Omental fat pad (tissue), 4 donors: ENCODE results near the gene TNRC6B. TPM values are rescaled to one million over a fixed set of nuclear protein-coding genes. Genes with fewer than 3 reads are reported as not detected.

Experiments
- ATAC-seq: fragments of 150-250 bp; one replicate; pipeline ENCODE4 v1.9.1; 2016; ENCODE audit warnings: mild to moderate bottlenecking, moderate library complexity; ENCODE audit not compliant: low FRiP score
- DNase-seq: peaks from one replicate; pipeline ENCODE4 v3.0.0-alpha.2; 2019; ENCODE audit warnings: low spot score
- CTCF ChIP-seq, 3 donors: fragments of 450-650 bp; IDR thresholded peaks; one replicate each; pipeline ENCODE4 v1.5.1; 2016 to 2017; ENCODE audit warnings: antibody characterized with exemption in 3 of 3, mild to moderate bottlenecking in 3 of 3, moderate library complexity in 2 of 3
- total RNA-seq, 4 donors: library from RNA; depleted of rRNA; stranded (reverse); fragments of >200 nt; gene quantifications; one replicate each; pipeline ENCODE4 v1.1.0, GENCODE V29; 2016

The TNRC6B gene
- total RNA-seq, 4 donors from 2014 or later, result 17.2 to 57.8 (median 31.9) TPM

- ATAC-seq (no peak), DNase-seq (no peak)
- no peak for TF ChIP-seq CTCF (IDR thresholded peaks at IDR 0.05)
Observed at GRCh38 chr22:40322021-40322420, 144.3 kb downstream of the TNRC6B start.

- no peak for ATAC-seq
- TF ChIP-seq CTCF (IDR thresholded peaks at IDR 0.05), result no peak
- DNase-seq, result no peak
Observed at GRCh38 chr22:40322818-40323447, 145.2 kb downstream of the TNRC6B start.

- TF ChIP-seq CTCF (IDR thresholded peaks at IDR 0.05), result no peak
- ATAC-seq (no peak), DNase-seq (no peak)
Observed at GRCh38 chr22:40323681-40324171, 146.0 kb downstream of the TNRC6B start.

GRCh38 chr22:40324468-40325305 lies 147.0 kb downstream of the TNRC6B start:
- DNase-seq (no peak), ATAC-seq (no peak)
- no peak for TF ChIP-seq CTCF (IDR thresholded peaks at IDR 0.05)

- ATAC-seq, result no peak
- no peak for DNase-seq
- TF ChIP-seq CTCF (IDR thresholded peaks at IDR 0.05), result no peak
Observed at GRCh38 chr22:40325315-40325714, 147.6 kb downstream of the TNRC6B start.

GRCh38 chr22:40326905-40327735 lies 149.4 kb downstream of the TNRC6B start:
- DNase-seq, result no peak
- TF ChIP-seq CTCF (IDR thresholded peaks at IDR 0.05), result no peak
- ATAC-seq, result no peak
